Mammary epithelial cell (primary cell): Measurements from ENCODE around the gene SETD9.

Experiments
- CTCF ChIP-seq, 2 donors: IDR thresholded peaks in 1 of 2; conservative IDR thresholded peaks in 1 of 2; 2 replicates each; pipeline ENCODE4 v1.5.1; 2011 to 2012; ENCODE audit warnings: inconsistent platforms in 2 of 2, low read length in 2 of 2, mild to moderate bottlenecking in 2 of 2, control low read depth in 1 of 2, low read depth in 1 of 2; ENCODE audit not compliant: insufficient read depth in 1 of 2; ENCODE audit errors: extremely low read depth in 1 of 2
- EZH2 ChIP-seq: IDR thresholded peaks from 2 replicates; pipeline ENCODE4 v1.6.1; 2012; ENCODE audit warnings: low read length, inconsistent platforms, borderline replicate concordance

GRCh38 chr5:56900395-56900794 is 9.0 kb upstream of the SETD9 start:
- TF ChIP-seq EZH2 (no peak), CTCF (conservative IDR thresholded peaks at IDR 0.05 in 1 of 2, IDR thresholded peaks at IDR 0.05 in 1 of 2; ENCODE audit: extremely low read depth in 1 of 2, insufficient read depth in 1 of 2, low read depth in 1 of 2, low read length in 2 of 2) (no peak)
